Sigmoid colon (tissue), 7 donors: ENCODE results near the gene KAZN. TPM values are rescaled to one million over a fixed set of nuclear protein-coding genes. Genes with fewer than 3 reads are reported as not detected.
A peak's percentile ranks its signal among the peaks of the same experiment; 100 is the strongest.

Experiments used
- DNase-seq: peaks from one replicate; pipeline ENCODE4 v3.0.0-alpha.2; 2019
- H3K27ac ChIP-seq, 4 donors: fragments of 200-600 bp; sonication (generic); one replicate each; pipeline ENCODE4 v1.5.1; 2016 to 2019; ENCODE audit warnings: mild to moderate bottlenecking in 1 of 4
- H3K27me3 ChIP-seq, 3 donors: fragments of 200-600 bp; sonication (generic); one replicate each; pipeline ENCODE4 v1.5.1; 2019; ENCODE audit warnings: mild to moderate bottlenecking in 1 of 3
- H3K36me3 ChIP-seq, 4 donors: fragments of 200-600 bp; sonication (generic); one replicate each; pipeline ENCODE4 v1.5.1; 2016 to 2019
- H3K4me1 ChIP-seq, 4 donors: fragments of 200-600 bp; sonication (generic); one replicate each; pipeline ENCODE4 v1.5.1; 2017 to 2019
- H3K4me3 ChIP-seq, 4 donors: fragments of 200-600 bp; sonication (generic); one replicate each; pipeline ENCODE4 v1.5.1; 2017 to 2019; ENCODE audit warnings: mild to moderate bottlenecking in 2 of 4, moderate library complexity in 1 of 4
- H3K9me3 ChIP-seq, 4 donors: fragments of 200-600 bp in 3 of 4; sonication (generic) in 3 of 4; one replicate each; pipeline versions ENCODE4 v1.5.1 to v1.6.1; 2013 to 2019
- EP300 ChIP-seq, 4 donors: sonication (generic); formaldehyde crosslinking; IDR thresholded peaks; one replicate each; pipeline ENCODE4 v1.6.1; 2017; ENCODE audit warnings: antibody characterized with exemption in 4 of 4
- POLR2A ChIP-seq, 2 donors: fragments of 450-650 bp; IDR thresholded peaks; one replicate each; pipeline ENCODE4 v1.6.1; 2016; ENCODE audit warnings: antibody characterized with exemption in 2 of 2, mild to moderate bottlenecking in 2 of 2, moderate library complexity in 2 of 2
- POLR2AphosphoS5 ChIP-seq, 4 donors: sonication (generic); formaldehyde crosslinking; IDR thresholded peaks; one replicate each; pipeline ENCODE4 v1.6.1; 2017; ENCODE audit warnings: antibody characterized with exemption in 4 of 4
- WGBS, 2 donors: extraction: QIAGEN DNeasy Blood & Tissue Kit; methylation state at CpG; one replicate each; pipeline ENCODE4 v1.1.7; 2013; 5-methylcytosine and 5-hydroxymethylcytosine counted together
- intact Hi-C: fragments of 100-400 bp; cut with DNase I; formaldehyde crosslinking; loops from one replicate; pipeline ENCODE4 v1.15.1; 2023
- polyA plus RNA-seq, 3 donors: library from polyadenylated mRNA; stranded (reverse); fragments of 200-250 nt; gene quantifications; one replicate each; pipeline ENCODE4 v1.2.3, GENCODE V29; 2013
- total RNA-seq, 4 donors: library from RNA; depleted of rRNA; stranded (reverse); fragments of >200 nt; gene quantifications; one replicate each; pipeline ENCODE4 v1.1.0, GENCODE V29; 2016
- TF ChIP-seq, protein P1 (sequence below), 4 experiments: fragments of 450-650 bp in 3 of 4; fragments of 200-600 bp in 1 of 4; IDR thresholded peaks; one replicate each; pipeline ENCODE4 v1.5.1; 2016 to 2019; ENCODE audit warnings: antibody characterized with exemption in 4 of 4, mild to moderate bottlenecking in 3 of 4, moderate library complexity in 2 of 4
- donor health status: healthy with polysubstance abuse.
- donor health status: Bipolar disorder and iron deficiency.
- donor health status: healthy.

KAZN gene
- total and polyA plus RNA-seq, 7 donors: 2.5 to 11.4 (median 5.6) TPM

DNA sequence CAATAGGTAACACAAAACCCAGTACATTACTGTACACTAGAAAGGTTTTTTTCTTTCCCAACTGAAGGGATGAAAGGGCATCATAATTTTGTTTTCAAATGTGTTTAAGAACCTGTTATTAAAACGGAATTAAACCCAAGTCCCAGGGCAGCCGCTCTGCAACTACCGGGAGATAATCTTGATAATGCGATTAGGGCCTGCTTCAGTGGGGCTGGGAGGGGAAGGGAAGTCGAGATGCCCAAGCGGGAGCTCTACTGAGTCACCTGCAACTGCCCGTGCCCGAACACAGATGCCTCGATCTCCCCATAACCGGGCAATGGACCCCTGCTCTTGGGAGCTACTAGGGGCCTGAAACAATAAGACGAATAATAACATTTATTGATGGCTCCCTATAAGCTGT is 61.4 kb downstream of the KAZN start:
- intact Hi-C loops: loop anchor here (5.0 kb wide), 1 partner anchor 403 kb away; no protein-coding TSS in a partner anchor
- no peak for TF ChIP-seq POLR2AphosphoS5 (IDR thresholded peaks at IDR 0.05)
- no peak for TF ChIP-seq POLR2A (IDR thresholded peaks at IDR 0.05)
- no peak for TF ChIP-seq EP300 (IDR thresholded peaks at IDR 0.05)
- TF ChIP-seq, protein P1, sequence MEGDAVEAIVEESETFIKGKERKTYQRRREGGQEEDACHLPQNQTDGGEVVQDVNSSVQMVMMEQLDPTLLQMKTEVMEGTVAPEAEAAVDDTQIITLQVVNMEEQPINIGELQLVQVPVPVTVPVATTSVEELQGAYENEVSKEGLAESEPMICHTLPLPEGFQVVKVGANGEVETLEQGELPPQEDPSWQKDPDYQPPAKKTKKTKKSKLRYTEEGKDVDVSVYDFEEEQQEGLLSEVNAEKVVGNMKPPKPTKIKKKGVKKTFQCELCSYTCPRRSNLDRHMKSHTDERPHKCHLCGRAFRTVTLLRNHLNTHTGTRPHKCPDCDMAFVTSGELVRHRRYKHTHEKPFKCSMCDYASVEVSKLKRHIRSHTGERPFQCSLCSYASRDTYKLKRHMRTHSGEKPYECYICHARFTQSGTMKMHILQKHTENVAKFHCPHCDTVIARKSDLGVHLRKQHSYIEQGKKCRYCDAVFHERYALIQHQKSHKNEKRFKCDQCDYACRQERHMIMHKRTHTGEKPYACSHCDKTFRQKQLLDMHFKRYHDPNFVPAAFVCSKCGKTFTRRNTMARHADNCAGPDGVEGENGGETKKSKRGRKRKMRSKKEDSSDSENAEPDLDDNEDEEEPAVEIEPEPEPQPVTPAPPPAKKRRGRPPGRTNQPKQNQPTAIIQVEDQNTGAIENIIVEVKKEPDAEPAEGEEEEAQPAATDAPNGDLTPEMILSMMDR (IDR thresholded peaks at IDR 0.05): no peak
- WGBS, 2 donors: 93 to 95% methylated on average over 11 of the region's 11 CpGs
- Histone ChIP-seq H3K36me3 (no peaks in the 10 kb centered on the region), H3K4me3 (no peak overlapping the region), H3K9me3 (no peaks in the 10 kb centered on the region), H3K27ac (no peak overlapping the region), H3K27me3 (no peaks in the 10 kb centered on the region), H3K4me1 (no peaks in the 10 kb centered on the region)
- DNase-seq: no peak

DNA sequence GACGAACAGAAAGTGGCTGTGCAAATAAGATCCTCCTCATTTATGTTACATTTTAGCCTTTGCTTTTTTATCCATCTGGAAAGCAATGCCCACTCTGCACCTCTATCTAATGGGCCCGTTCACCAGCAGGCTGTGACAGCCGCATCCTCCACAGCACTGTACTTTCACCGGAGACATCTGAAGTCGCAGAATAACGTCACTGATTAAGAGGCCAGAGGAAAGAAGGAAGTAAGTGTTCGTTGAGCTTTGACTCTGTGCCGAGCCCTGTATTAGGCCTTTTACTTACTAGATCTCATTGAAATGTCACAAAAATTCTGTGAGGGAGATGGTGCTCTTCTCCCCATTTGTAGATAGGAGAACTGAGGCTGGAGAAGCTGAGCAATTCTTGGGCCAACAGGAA is 62.3 kb downstream of the KAZN start:
- H3K36me3 ChIP-seq: no peaks in the 10 kb centered on the region
- H3K4me3 ChIP-seq: no peak overlapping the region
- no peak for TF ChIP-seq POLR2AphosphoS5 (IDR thresholded peaks at IDR 0.05)
- TF ChIP-seq EP300 (IDR thresholded peaks at IDR 0.05): no peak
- TF ChIP-seq POLR2A (IDR thresholded peaks at IDR 0.05): no peak
- TF ChIP-seq, protein P1 (IDR thresholded peaks at IDR 0.05): no peak
- no peaks in the 10 kb centered on the region for H3K9me3 ChIP-seq
- WGBS, 2 donors: 49 to 85% methylated on average over 8 of the region's 8 CpGs
- no peaks in the 10 kb centered on the region for H3K4me1 ChIP-seq
- H3K27ac ChIP-seq: peak overlapping the region; percentile 3 to 53 (median 34)
- DNase-seq: peak; percentile 76
- intact Hi-C loops: loop anchor here (5.0 kb wide), 1 partner anchor 404 kb away; no protein-coding TSS in a partner anchor
- no peaks in the 10 kb centered on the region for H3K27me3 ChIP-seq

DNA sequence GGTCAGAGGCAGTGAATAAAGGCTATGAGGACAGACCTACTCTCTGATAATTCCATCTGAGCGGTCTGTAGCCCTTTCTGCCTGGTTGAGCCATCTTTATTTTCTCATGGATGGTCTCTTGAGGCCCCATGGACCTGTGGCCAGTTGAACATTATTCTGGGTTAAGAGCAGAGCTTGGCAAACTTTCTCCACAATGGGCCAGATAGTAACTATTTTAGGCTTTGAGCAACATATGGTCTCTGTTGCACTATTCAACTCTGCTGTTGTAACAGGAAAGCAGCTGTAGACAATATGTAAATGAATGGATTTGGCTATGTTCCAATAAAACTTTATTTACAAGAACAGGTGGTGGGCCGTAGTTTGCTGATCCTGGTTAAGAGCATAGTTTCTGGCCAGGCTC is 62.7 kb downstream of the KAZN start:
- intact Hi-C loops: loop anchor here (5.0 kb wide), 1 partner anchor 404 kb away; no protein-coding TSS in a partner anchor
- no peaks in the 10 kb centered on the region for H3K27me3 ChIP-seq

DNA sequence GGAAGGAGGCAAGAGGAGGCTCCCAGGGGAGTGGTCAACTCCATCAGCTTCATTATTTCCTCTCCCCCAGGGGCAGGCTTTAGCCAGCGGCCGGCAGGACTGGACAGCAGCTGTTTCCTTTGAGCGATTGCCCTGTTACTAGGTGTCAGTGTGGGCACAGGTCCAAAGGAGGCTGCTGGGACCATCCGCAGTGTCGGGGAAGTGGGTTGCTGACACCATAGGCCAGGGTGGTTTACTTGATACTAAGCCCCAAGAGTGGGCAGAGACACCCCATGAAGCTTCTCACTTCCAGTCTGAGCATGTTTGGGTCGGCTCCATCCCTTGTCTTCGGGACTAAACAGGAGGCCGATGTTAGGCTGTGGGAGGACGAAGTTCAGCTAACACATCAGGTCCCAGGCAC is 63.6 kb downstream of the KAZN start:
- Histone ChIP-seq H3K36me3 (no peaks in the 10 kb centered on the region), H3K4me1 (no peaks in the 10 kb centered on the region), H3K4me3 (no peak overlapping the region), H3K27ac (peak overlapping the region; percentile 1 to 45 (median 30)), H3K9me3 (no peaks in the 10 kb centered on the region), H3K27me3 (no peaks in the 10 kb centered on the region)
- intact Hi-C loops: loop anchor here (5.0 kb wide), 1 partner anchor 405 kb away; no protein-coding TSS in a partner anchor
- DNase-seq: peak; percentile 71
- WGBS, 2 donors: 83 to 86% methylated on average over 9 of the region's 9 CpGs
- no peak for TF ChIP-seq EP300 (IDR thresholded peaks at IDR 0.05)
- no peak for TF ChIP-seq POLR2A (IDR thresholded peaks at IDR 0.05)
- TF ChIP-seq, protein P1 (IDR thresholded peaks at IDR 0.05): no peak
- no peak for TF ChIP-seq POLR2AphosphoS5 (IDR thresholded peaks at IDR 0.05)

More for the DNA sequence above, 62.7 kb downstream of the KAZN start:
- H3K4me1 ChIP-seq: no peaks in the 10 kb centered on the region
- DNase-seq: peak; percentile 72
- no peaks in the 10 kb centered on the region for H3K9me3 ChIP-seq
- H3K27ac ChIP-seq: peak overlapping the region; percentile 3 to 53 (median 46)
- 69 to 77% methylated on average over 2 of the region's 2 CpGs for WGBS, 2 donors
- H3K36me3 ChIP-seq: no peaks in the 10 kb centered on the region
- TF ChIP-seq POLR2A (IDR thresholded peaks at IDR 0.05): no peak
- no peak for TF ChIP-seq EP300 (IDR thresholded peaks at IDR 0.05)
- TF ChIP-seq POLR2AphosphoS5 (IDR thresholded peaks at IDR 0.05): peak; percentile 32 to 65 (median 54)
- TF ChIP-seq, protein P1 (IDR thresholded peaks at IDR 0.05): no peak
- no peak overlapping the region for H3K4me3 ChIP-seq

DNA sequence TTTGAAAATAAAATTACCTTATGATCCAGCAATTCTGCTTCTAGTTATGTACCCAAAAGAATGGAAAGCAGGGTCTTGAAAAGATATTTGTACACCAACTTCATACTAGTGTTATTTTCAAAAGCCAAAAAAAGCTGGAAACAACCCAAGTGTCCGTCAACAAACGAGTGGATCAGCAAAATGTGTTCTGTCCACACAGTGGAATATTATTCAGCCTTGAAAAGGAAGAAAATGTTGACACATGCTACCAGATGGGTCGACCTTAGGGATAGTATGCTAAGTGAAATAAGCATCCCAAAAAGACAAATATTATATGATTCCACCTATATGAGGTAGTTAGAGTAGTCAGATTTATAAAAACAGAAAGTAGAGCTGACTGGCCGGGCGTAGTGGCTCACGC is 65.3 kb downstream of the KAZN start:
- no peaks in the 10 kb centered on the region for H3K36me3 ChIP-seq
- intact Hi-C loops: loop anchor here (5.0 kb wide), 1 partner anchor 406 kb away; no protein-coding TSS in a partner anchor
- H3K4me3 ChIP-seq: no peak overlapping the region
- no peaks in the 10 kb centered on the region for H3K9me3 ChIP-seq
- H3K27me3 ChIP-seq: no peaks in the 10 kb centered on the region
- no peak for TF ChIP-seq EP300 (IDR thresholded peaks at IDR 0.05)
- no peak for TF ChIP-seq POLR2A (IDR thresholded peaks at IDR 0.05)
- no peak for TF ChIP-seq POLR2AphosphoS5 (IDR thresholded peaks at IDR 0.05)
- TF ChIP-seq, protein P1 (IDR thresholded peaks at IDR 0.05): no peak
- H3K4me1 ChIP-seq: no peaks in the 10 kb centered on the region
- H3K27ac ChIP-seq: no peak overlapping the region
- 95% methylated on average over 6 of the region's 6 CpGs for WGBS, 2 donors
- DNase-seq: no peak
